Measurements from ENCODE around the gene LRRFIP1. TPM values are rescaled to one million over a fixed set of nuclear protein-coding genes. Genes with fewer than 3 reads are reported as not detected.
"Not testable (repeated sequence)": the region's sequence is repeated elsewhere in the genome, so short reads cannot be mapped to it uniquely, and the experiment has no call there.

The LRRFIP1 gene
- total RNA-seq, 2 experiments from 2014 or later = 187 to 196 TPM

- Mint-ChIP-seq H3K27ac (no peak overlapping the region), H3K27me3 (peaks cover 5% of the 10 kb centered on the region), H3K36me3 (ENCODE audit: low read depth) (no peaks in the 10 kb centered on the region), H3K4me1 (peaks cover 16% of the 10 kb centered on the region), H3K9me3 (no peaks in the 10 kb centered on the region), H3K4me3 (no peak overlapping the region)
- DNase-seq = no peak
- ChIA-PET CTCF (interaction anchor here (0.7 to 2.0 kb wide), 4 partner anchors 9 to 1034 kb away, joined by 3 to 8 read pairs (median 3); no protein-coding TSS in a partner anchor), POLR2A (interaction anchor here (0.6 kb wide), 1 partner anchor 77 kb away, joined by 8 read pairs; no protein-coding TSS in a partner anchor)
These were observed 34.9 kb upstream of the LRRFIP1 start for GRCh38 chr2:237592425-237592980.

- peaks cover 5% of the 10 kb centered on the region for H3K27me3 Mint-ChIP-seq
- no peaks in the 10 kb centered on the region for H3K9me3 Mint-ChIP-seq
- ChIA-PET CTCF (interaction anchor here (2.0 kb wide), 1 partner anchor 12 kb away, joined by 8 read pairs; no protein-coding TSS in a partner anchor), POLR2A (no interaction called here)
- no peak overlapping the region for H3K27ac Mint-ChIP-seq
- DNase-seq = no peak
- H3K4me1 Mint-ChIP-seq = peaks cover 20% of the 10 kb centered on the region
- H3K36me3 Mint-ChIP-seq (ENCODE audit: low read depth) = no peaks in the 10 kb centered on the region
- no peak overlapping the region for H3K4me3 Mint-ChIP-seq
These were observed 34.4 kb upstream of the LRRFIP1 start for GRCh38 chr2:237593036-237593435.

- H3K27me3 Mint-ChIP-seq = peaks cover 5% of the 10 kb centered on the region
- H3K36me3 Mint-ChIP-seq (ENCODE audit: low read depth) = no peaks in the 10 kb centered on the region
- POLR2A ChIA-PET = no interaction called here
- no peak for DNase-seq
- CTCF ChIA-PET = interaction anchor here (1.4 to 2.0 kb wide), 2 partner anchors 9 to 12 kb away, joined by 5 to 8 read pairs; no protein-coding TSS in a partner anchor
- no peak overlapping the region for H3K27ac Mint-ChIP-seq
- peaks cover 23% of the 10 kb centered on the region for H3K4me1 Mint-ChIP-seq
- H3K4me3 Mint-ChIP-seq = no peak overlapping the region
- H3K9me3 Mint-ChIP-seq = no peaks in the 10 kb centered on the region
These were observed 33.6 kb upstream of the LRRFIP1 start for GRCh38 chr2:237593596-237594320.

- Mint-ChIP-seq H3K27me3 (peaks cover 5% of the 10 kb centered on the region), H3K27ac (no peak overlapping the region), H3K9me3 (no peaks in the 10 kb centered on the region), H3K36me3 (ENCODE audit: low read depth) (no peaks in the 10 kb centered on the region), H3K4me1 (peaks cover 23% of the 10 kb centered on the region), H3K4me3 (no peak overlapping the region)
- POLR2A ChIA-PET = no interaction called here
- DNase-seq = no peak
- CTCF ChIA-PET = interaction anchor here (1.4 to 2.0 kb wide), 2 partner anchors 8 to 13 kb away, joined by 5 to 8 read pairs; no protein-coding TSS in a partner anchor
These were observed 32.9 kb upstream of the LRRFIP1 start for GRCh38 chr2:237594514-237594871.

- H3K27me3 Mint-ChIP-seq; H3K27ac Mint-ChIP-seq; H3K36me3 Mint-ChIP-seq (ENCODE audit: low read depth); DNase-seq; H3K4me3 Mint-ChIP-seq; CTCF ChIA-PET; H3K9me3 Mint-ChIP-seq; POLR2A ChIA-PET: not testable (repeated sequence)
- peaks cover 17% of the 10 kb centered on the region for H3K4me1 Mint-ChIP-seq
These were observed 31.4 kb upstream of the LRRFIP1 start for GRCh38 chr2:237595829-237596519.

GRCh38 chr2:237596520-237597195, 30.7 kb upstream of the LRRFIP1 start:
- DNase-seq = no peak
- H3K27me3 Mint-ChIP-seq = no peaks in the 10 kb centered on the region
- no peaks in the 10 kb centered on the region for H3K9me3 Mint-ChIP-seq
- ChIA-PET POLR2A (no interaction called here), CTCF (interaction anchor here (0.6 to 1.1 kb wide), 2 partner anchors 12 to 858 kb away, joined by 3 read pairs; no protein-coding TSS in a partner anchor)
- peaks cover 10% of the 10 kb centered on the region for H3K4me1 Mint-ChIP-seq
- no peak overlapping the region for H3K4me3 Mint-ChIP-seq
- peak overlapping the region; percentile 36 for H3K27ac Mint-ChIP-seq
- H3K36me3 Mint-ChIP-seq (ENCODE audit: low read depth) = no peaks in the 10 kb centered on the region

- peak overlapping the region; percentile 73 for H3K27ac Mint-ChIP-seq
- no peaks in the 10 kb centered on the region for H3K36me3 Mint-ChIP-seq (ENCODE audit: low read depth)
- no peaks in the 10 kb centered on the region for H3K27me3 Mint-ChIP-seq
- peaks cover 8% of the 10 kb centered on the region for H3K4me1 Mint-ChIP-seq
- H3K4me3 Mint-ChIP-seq = no peak overlapping the region
- no peaks in the 10 kb centered on the region for H3K9me3 Mint-ChIP-seq
- DNase-seq = no peak
- POLR2A ChIA-PET = no interaction called here
- CTCF ChIA-PET = interaction anchor here (0.6 to 1.1 kb wide), 2 partner anchors 13 to 857 kb away, joined by 3 read pairs; no protein-coding TSS in a partner anchor
These were observed 29.9 kb upstream of the LRRFIP1 start for GRCh38 chr2:237597196-237598145.

GRCh38 chr2:237598468-237599208, 28.7 kb upstream of the LRRFIP1 start:
- POLR2A ChIA-PET = no interaction called here
- CTCF ChIA-PET = no interaction called here
- no peaks in the 10 kb centered on the region for H3K9me3 Mint-ChIP-seq

GRCh38 chr2:237599465-237600110, 27.8 kb upstream of the LRRFIP1 start:
- H3K4me3 Mint-ChIP-seq = no peak overlapping the region
- H3K36me3 Mint-ChIP-seq (ENCODE audit: low read depth) = no peaks in the 10 kb centered on the region
- CTCF ChIA-PET = no interaction called here
- no peaks in the 10 kb centered on the region for H3K9me3 Mint-ChIP-seq
- no peak for DNase-seq
- POLR2A ChIA-PET = no interaction called here
- peaks cover 25% of the 10 kb centered on the region for H3K4me1 Mint-ChIP-seq
- H3K27ac Mint-ChIP-seq = no peak overlapping the region
- no peaks in the 10 kb centered on the region for H3K27me3 Mint-ChIP-seq

More at GRCh38 chr2:237598468-237599208, 28.7 kb upstream of the LRRFIP1 start:
- no peak for DNase-seq
- Mint-ChIP-seq H3K36me3 (ENCODE audit: low read depth) (no peaks in the 10 kb centered on the region), H3K4me1 (peaks cover 19% of the 10 kb centered on the region), H3K4me3 (no peak overlapping the region), H3K27ac (no peak overlapping the region), H3K27me3 (no peaks in the 10 kb centered on the region)

GRCh38 chr2:237600205-237600846, 27.1 kb upstream of the LRRFIP1 start:
- Mint-ChIP-seq H3K4me3 (no peak overlapping the region), H3K4me1 (peaks cover 28% of the 10 kb centered on the region), H3K9me3 (no peaks in the 10 kb centered on the region), H3K27ac (no peak overlapping the region), H3K36me3 (ENCODE audit: low read depth) (no peaks in the 10 kb centered on the region), H3K27me3 (no peaks in the 10 kb centered on the region)
- POLR2A ChIA-PET = no interaction called here
- CTCF ChIA-PET = no interaction called here
- no peak for DNase-seq

All from activated CD4-positive, alpha-beta T cell treated with anti-CD3 and anti-CD28 coated beads, Interleukin-2, amount 10 ng/mL, durations not matched to agents 7 days and 5 days (primary cell).